Chondrocyte (in vitro differentiated cells): ENCODE measurements around the gene CDCA7. TPM values are rescaled to one million over a fixed set of nuclear protein-coding genes. Genes with fewer than 3 reads are reported as not detected.

ENCODE experiments used
- DNase-seq: peaks from one replicate; pipeline ENCODE4 v3.0.0; 2021; ENCODE audit warnings: mixed read lengths, low spot score
- H3K27ac Mint-ChIP-seq: one replicate; pipeline ENCODE4 v1.8.0; 2021; ENCODE audit warnings: mild to moderate bottlenecking, moderate library complexity, mixed read lengths; ENCODE audit not compliant: unreplicated experiment
- H3K27me3 Mint-ChIP-seq: 2 replicates; pipeline ENCODE4 v1.8.0; 2021; ENCODE audit warnings: low read depth, mixed read lengths
- H3K36me3 Mint-ChIP-seq: 2 replicates; pipeline ENCODE4 v1.8.0; 2021; ENCODE audit warnings: low read depth, mixed read lengths
- H3K4me1 Mint-ChIP-seq: 2 replicates; pipeline ENCODE4 v1.8.0; 2021; ENCODE audit warnings: low read depth, mild to moderate bottlenecking, mixed read lengths
- H3K4me3 Mint-ChIP-seq: one replicate; pipeline ENCODE4 v1.8.0; 2021; ENCODE audit warnings: mild to moderate bottlenecking, moderate library complexity, mixed read lengths; ENCODE audit not compliant: unreplicated experiment
- H3K9me3 Mint-ChIP-seq: 2 replicates; pipeline ENCODE4 v1.8.0; 2021; ENCODE audit warnings: low read depth, mixed read lengths
- CTCF ChIP-seq: fragments of 200-600 bp; sonication (generic); IDR thresholded peaks from 2 replicates; pipeline ENCODE4 v1.5.0; 2021; ENCODE audit warnings: antibody characterized with exemption, mild to moderate bottlenecking, moderate library complexity
- total RNA-seq: library from RNA; stranded (reverse); gene quantifications from 3 replicates; pipeline ENCODE4 v1.2.1, GENCODE V29; 2021

The CDCA7 gene
- total RNA-seq, 1 donor from 2014 or later = 5.4 TPM

GRCh38 chr2:173346035-173346434, 8.6 kb upstream of the CDCA7 start:
- no peak for DNase-seq
- H3K27ac Mint-ChIP-seq = no peak overlapping the region

GRCh38 chr2:173347305-173348168, 7.1 kb upstream of the CDCA7 start:
- H3K27me3 Mint-ChIP-seq = peaks cover 3% of the 10 kb centered on the region
- TF ChIP-seq CTCF = no peak
- DNase-seq = no peak
- H3K4me3 Mint-ChIP-seq = no peak overlapping the region
- no peaks in the 10 kb centered on the region for H3K4me1 Mint-ChIP-seq
- no peak overlapping the region for H3K27ac Mint-ChIP-seq
- H3K9me3 Mint-ChIP-seq = no peaks in the 10 kb centered on the region
- peaks cover 3% of the 10 kb centered on the region for H3K36me3 Mint-ChIP-seq

More at GRCh38 chr2:173346035-173346434, 8.6 kb upstream of the CDCA7 start:
- no peak for TF ChIP-seq CTCF
- no peaks in the 10 kb centered on the region for H3K27me3 Mint-ChIP-seq
- H3K4me3 Mint-ChIP-seq = no peak overlapping the region
- H3K9me3 Mint-ChIP-seq = no peaks in the 10 kb centered on the region
- H3K4me1 Mint-ChIP-seq = no peaks in the 10 kb centered on the region
- peaks cover 3% of the 10 kb centered on the region for H3K36me3 Mint-ChIP-seq

- no peaks in the 10 kb centered on the region for H3K9me3 Mint-ChIP-seq
- H3K27me3 Mint-ChIP-seq = peaks cover 5% of the 10 kb centered on the region
- H3K27ac Mint-ChIP-seq = no peak overlapping the region
- TF ChIP-seq CTCF = no peak
- no peak for DNase-seq
- peaks cover 5% of the 10 kb centered on the region for H3K4me1 Mint-ChIP-seq
- no peak overlapping the region for H3K4me3 Mint-ChIP-seq
- H3K36me3 Mint-ChIP-seq = peaks cover 3% of the 10 kb centered on the region
These were observed 5.4 kb upstream of the CDCA7 start for GRCh38 chr2:173349287-173349686.

- H3K27ac Mint-ChIP-seq = no peak overlapping the region
- H3K4me3 Mint-ChIP-seq = no peak overlapping the region
- DNase-seq = no peak
- H3K36me3 Mint-ChIP-seq = peaks cover 3% of the 10 kb centered on the region
- H3K27me3 Mint-ChIP-seq = peaks cover 5% of the 10 kb centered on the region
- H3K9me3 Mint-ChIP-seq = no peaks in the 10 kb centered on the region
- peaks cover 6% of the 10 kb centered on the region for H3K4me1 Mint-ChIP-seq
- no peak for TF ChIP-seq CTCF
These were observed 4.3 kb upstream of the CDCA7 start for GRCh38 chr2:173350383-173350782.

- Mint-ChIP-seq H3K27ac (no peak overlapping the region), H3K4me1 (peaks cover 15% of the 10 kb centered on the region), H3K4me3 (no peak overlapping the region), H3K27me3 (peaks cover 5% of the 10 kb centered on the region), H3K36me3 (no peaks in the 10 kb centered on the region), H3K9me3 (no peaks in the 10 kb centered on the region)
- no peak for DNase-seq
- TF ChIP-seq CTCF = no peak
These were observed 2.8 kb upstream of the CDCA7 start for GRCh38 chr2:173351879-173352278.
